Effector CD8-positive, alpha-beta T cell (primary cell): ENCODE data around the gene RELT.
"Not testable (repeated sequence)": the region's sequence is repeated elsewhere in the genome, so short reads cannot be mapped to it uniquely, and the experiment has no call there.

ENCODE experiments used
- DNase-seq: peaks from one replicate; lab custom pipeline; 2025; lab: John Stamatoyannopoulos, UW

Gene RELT

DNA sequence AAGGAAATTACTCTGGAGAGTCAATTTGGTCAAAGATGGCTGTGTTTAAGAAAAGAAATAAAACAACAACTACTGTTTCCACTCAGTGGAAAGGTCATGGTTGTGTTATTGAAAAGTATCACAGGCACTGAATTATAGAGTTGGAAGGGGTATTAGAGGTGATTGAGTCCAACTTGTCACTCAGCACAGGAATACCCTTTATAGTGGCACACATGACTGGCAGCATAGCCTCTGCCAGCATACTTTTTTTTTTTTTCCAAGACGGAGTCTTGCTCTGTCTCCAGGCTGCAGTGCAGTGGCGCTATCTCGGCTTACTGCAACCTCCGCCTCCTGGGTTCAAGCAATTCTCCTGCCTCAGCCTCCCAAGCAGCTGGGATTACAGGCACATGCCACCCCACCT is 60.7 kb downstream of the RELT start:
- DNase-seq = not testable (repeated sequence)

DNA sequence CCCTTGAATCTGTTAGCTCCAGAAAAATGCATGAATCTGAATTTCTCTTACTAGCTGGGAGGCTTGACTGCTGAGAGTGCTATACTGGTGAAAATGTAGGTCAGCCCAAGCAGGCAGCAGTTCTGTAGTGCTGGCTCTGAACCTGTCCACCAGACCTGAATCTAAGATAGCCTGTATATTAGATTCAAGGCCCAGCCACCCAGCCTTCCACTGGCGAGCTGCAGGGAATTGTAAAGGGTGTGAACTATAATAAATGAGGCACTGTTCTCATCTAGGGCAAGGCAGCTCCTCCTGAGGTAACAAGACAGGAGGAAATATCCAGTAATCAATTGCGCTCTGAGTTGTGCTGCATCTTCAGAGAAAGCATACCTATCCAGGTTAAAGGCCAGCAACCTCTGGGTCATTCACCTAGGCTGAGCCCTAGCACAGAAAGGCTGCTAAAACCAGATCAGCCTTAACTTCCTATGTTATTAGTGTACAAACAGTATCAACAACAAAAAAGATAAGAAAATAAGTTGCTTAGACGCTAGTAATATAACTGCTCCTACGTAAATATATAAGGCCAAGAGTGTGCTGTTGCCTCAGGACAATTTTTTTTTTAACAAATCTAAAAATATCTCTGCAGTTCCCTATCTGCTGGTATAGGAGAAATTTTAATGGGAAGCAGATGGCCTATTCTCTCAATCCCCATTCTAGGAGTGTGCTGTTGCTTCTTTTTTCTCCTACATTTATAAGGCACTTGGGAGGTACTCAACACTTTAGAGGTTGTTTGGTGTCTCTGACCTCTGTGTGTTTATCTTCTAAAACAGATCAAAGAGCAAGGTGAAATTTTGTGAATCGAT is 63.0 kb downstream of the RELT start:
- no peak for DNase-seq

DNA sequence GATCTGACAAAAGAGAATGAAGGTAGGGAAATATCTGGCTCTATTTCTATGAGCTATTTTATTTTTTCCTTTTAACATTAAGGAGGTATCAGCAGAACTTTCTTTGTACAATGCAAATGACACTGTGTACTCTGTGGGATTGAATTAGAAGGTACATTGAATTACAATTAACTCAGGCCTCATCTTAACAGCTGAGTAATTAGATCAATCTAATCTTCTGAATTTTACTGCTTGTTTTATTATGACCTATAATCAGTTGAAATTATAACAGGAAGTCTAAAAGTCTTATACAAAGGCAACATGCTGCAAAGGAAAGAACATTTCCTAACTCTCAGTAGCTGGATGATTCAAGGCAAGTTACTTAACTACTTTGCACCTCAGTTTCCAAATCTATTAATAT is 69.8 kb downstream of the RELT start:
- DNase-seq = no peak

DNA sequence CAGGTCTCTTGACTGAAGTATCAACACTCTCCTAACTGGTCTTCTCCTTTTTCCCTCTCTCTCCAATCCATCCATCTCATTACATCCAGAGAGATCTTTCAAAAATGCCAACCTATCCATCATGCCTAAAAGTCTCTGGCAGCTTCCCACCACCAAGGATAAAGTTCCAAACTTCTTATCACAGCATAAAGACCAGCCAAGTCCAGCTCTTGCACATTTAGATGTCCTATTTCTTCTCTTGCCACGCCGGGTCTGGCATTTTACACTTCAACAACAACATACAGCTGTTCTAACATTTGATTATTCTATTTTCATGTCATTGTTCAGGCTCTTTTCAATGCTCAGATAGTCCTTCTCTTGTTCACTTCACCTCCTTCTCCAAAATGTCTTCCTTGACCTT is 70.6 kb downstream of the RELT start:
- no peak for DNase-seq
